ENCODE results near the gene OR52E2. TPM values are rescaled to one million over a fixed set of nuclear protein-coding genes. Genes with fewer than 3 reads are reported as not detected.

OR52E2 gene
- total RNA-seq, 1 donor: not detected

GRCh38 chr11:5036669-5037068 lies 22.8 kb downstream of the OR52E2 start:
- TF ChIP-seq CTCF (IDR thresholded peaks at IDR 0.05; ENCODE audit: insufficient read depth, low read depth, low read length): no peak
- DNase-seq (ENCODE audit: low read depth): no peak
- no peak overlapping the region for H3K4me3 ChIP-seq (ENCODE audit: low read depth, low read length)

GRCh38 chr11:5021996-5022395 lies 37.4 kb downstream of the OR52E2 start:
- H3K4me3 ChIP-seq (ENCODE audit: low read depth, low read length): no peak overlapping the region
- TF ChIP-seq CTCF (IDR thresholded peaks at IDR 0.05; ENCODE audit: insufficient read depth, low read depth, low read length): no peak
- DNase-seq (ENCODE audit: low read depth): no peak

- DNase-seq (ENCODE audit: low read depth): no peak
- no peak for TF ChIP-seq CTCF (IDR thresholded peaks at IDR 0.05; ENCODE audit: insufficient read depth, low read depth, low read length)
- H3K4me3 ChIP-seq (ENCODE audit: low read depth, low read length): no peak overlapping the region
Observed at GRCh38 chr11:5013012-5013411, 46.4 kb downstream of the OR52E2 start.

- no peak overlapping the region for H3K4me3 ChIP-seq (ENCODE audit: low read depth, low read length)
- TF ChIP-seq CTCF (IDR thresholded peaks at IDR 0.05; ENCODE audit: insufficient read depth, low read depth, low read length): no peak
- no peak for DNase-seq (ENCODE audit: low read depth)
Observed at GRCh38 chr11:5011254-5011653, 48.2 kb downstream of the OR52E2 start.

Other genes starting within 250 kb of the OR52E2 start
- gene OR51F2, start 238.3 kb downstream of the OR52E2 start, total RNA-seq: not detected in 2 replicates
- not detected in 2 replicates for gene OR51S1, start 210.4 kb downstream of the OR52E2 start, total RNA-seq
- gene OR51T1, start 177.7 kb downstream of the OR52E2 start, total RNA-seq: not detected in 2 replicates
- not detected in 2 replicates for gene OR51A7, start 155.8 kb downstream of the OR52E2 start, total RNA-seq
- gene OR51G2, start 140.3 kb downstream of the OR52E2 start, total RNA-seq: not detected in 2 replicates
- gene OR51G1, start 135.3 kb downstream of the OR52E2 start, total RNA-seq: not detected in 2 replicates
- not detected in 2 replicates for gene OR51A4, start 112.0 kb downstream of the OR52E2 start, total RNA-seq
- not detected in 2 replicates for gene OR51A2, start 103.9 kb downstream of the OR52E2 start, total RNA-seq
- not detected in 2 replicates for gene OR51L1, start 64.8 kb downstream of the OR52E2 start, total RNA-seq
- gene OR52J3, start 13.1 kb downstream of the OR52E2 start, total RNA-seq: not detected in 2 replicates
- not detected in 2 replicates for gene OR52E1, start 9.9 kb upstream of the OR52E2 start, total RNA-seq
- not detected in 2 replicates for gene OR52A5, start 78.7 kb upstream of the OR52E2 start, total RNA-seq
- not detected in 2 replicates for gene OR52A1, start 95.1 kb upstream of the OR52E2 start, total RNA-seq
- not detected in 2 replicates for gene OR51V1, start 141.1 kb upstream of the OR52E2 start, total RNA-seq
- not detected in 2 replicates for gene HBB, start 167.4 kb upstream of the OR52E2 start, total RNA-seq
- 0.32 and 0.43 TPM in 2 replicates for gene HBD, start 174.9 kb upstream of the OR52E2 start, total RNA-seq
- not detected in 2 replicates for gene HBG1, start 190.2 kb upstream of the OR52E2 start, total RNA-seq
- not detected in 2 replicates for gene HBG2, start 195.2 kb upstream of the OR52E2 start, total RNA-seq
- gene HBE1, start 210.3 kb upstream of the OR52E2 start, total RNA-seq: 0.97 and 1.7 TPM in 2 replicates
- 0.43 TPM in 1 of 2 replicates, not detected in the other for gene OR51B4, start 242.3 kb upstream of the OR52E2 start, total RNA-seq